Measurements from ENCODE around the gene RTN4R.

The RTN4R gene

DNA sequence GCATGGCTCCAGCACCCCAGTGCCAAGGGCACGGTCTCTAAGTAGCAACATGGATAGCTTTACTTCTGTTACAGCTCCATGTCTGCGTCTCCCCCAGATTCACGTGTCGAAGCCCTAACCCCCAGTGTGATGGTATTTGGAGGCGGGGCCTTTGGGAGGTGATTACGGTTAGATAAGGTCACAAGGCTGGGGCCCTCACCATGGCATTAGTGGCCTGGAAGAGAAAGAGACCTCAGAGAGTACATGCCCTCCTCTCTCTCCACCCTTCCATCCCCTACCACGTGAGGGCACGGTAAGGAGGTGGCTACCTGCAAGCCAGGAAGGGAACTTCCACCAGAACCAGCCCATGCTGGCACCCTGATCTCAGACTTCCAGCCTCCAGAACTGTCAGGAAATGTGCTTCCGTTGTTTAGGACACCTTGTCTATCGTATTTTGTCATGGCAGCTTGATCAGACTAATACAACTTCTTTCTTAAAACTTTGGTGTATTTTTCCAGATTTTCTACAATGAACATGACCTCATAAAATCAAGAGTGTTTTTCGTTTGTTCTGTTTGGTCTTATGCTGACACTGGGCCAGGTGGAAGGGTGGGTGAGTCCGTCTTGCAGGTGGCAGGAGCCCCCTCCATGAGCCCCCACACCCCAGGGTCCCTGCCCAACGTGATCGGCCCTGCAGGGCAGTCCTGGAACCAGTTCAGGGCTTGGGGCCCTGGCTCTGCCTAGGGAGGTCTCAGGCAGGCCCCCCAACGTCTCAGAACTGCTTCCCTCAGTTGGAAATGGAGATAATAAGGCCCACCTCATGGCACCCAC, 10.7 kb downstream of the RTN4R start:
- DNase-seq (ENCODE audit: low read depth): no peak

DNA sequence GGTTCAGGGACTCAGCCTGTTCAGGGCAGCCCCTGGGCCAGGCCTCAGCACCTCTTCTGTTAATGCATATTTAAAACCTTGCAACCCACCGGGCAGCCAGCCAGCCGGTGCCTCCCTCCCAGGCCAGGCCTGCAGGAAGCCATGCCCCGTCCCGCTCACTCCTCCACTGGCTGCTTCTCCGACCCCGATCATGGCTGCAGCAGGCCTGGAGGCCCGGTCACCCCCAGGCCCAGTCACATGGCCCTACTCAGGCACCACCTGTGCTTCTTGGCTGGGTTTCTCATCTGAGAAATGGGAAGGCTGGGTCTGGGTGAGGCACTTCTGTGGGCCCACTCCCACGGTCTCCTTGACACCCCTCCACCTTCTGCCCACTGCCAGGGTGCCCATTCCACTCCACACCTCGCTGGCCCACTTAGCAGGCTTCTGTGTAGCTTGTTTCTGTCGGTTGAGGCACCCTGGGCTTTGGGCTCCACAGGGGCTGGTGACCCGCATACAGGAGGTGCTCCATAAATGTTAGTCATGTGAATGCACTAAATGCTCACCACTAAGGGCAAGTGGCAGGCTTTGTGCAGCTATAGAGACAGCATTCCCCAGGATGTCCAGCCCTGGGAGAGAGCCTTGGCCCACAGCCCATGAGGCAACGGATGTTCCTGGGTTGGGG, 11.4 kb downstream of the RTN4R start:
- no peak for DNase-seq (ENCODE audit: low read depth)

DNA sequence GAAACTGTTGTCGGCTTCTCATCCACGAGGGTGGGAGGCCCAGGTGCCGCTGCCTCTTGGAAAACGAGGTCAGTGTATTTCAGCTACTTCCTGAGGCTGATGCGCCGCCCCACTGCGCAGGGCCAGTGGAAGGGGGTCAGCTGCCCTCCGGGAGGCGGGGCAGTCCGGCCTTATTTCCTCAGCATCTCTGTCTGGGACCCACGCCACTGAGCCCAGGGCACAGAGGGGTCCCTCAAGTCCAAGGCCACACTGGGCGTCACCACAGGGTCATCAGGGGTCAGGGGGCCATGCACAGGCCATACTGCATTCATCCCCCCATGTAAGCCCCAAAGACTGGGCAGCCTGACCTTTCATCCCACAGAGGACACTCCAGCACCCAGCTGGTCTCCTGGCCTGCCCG, 12.1 kb downstream of the RTN4R start:
- no peak for DNase-seq (ENCODE audit: low read depth)

DNA sequence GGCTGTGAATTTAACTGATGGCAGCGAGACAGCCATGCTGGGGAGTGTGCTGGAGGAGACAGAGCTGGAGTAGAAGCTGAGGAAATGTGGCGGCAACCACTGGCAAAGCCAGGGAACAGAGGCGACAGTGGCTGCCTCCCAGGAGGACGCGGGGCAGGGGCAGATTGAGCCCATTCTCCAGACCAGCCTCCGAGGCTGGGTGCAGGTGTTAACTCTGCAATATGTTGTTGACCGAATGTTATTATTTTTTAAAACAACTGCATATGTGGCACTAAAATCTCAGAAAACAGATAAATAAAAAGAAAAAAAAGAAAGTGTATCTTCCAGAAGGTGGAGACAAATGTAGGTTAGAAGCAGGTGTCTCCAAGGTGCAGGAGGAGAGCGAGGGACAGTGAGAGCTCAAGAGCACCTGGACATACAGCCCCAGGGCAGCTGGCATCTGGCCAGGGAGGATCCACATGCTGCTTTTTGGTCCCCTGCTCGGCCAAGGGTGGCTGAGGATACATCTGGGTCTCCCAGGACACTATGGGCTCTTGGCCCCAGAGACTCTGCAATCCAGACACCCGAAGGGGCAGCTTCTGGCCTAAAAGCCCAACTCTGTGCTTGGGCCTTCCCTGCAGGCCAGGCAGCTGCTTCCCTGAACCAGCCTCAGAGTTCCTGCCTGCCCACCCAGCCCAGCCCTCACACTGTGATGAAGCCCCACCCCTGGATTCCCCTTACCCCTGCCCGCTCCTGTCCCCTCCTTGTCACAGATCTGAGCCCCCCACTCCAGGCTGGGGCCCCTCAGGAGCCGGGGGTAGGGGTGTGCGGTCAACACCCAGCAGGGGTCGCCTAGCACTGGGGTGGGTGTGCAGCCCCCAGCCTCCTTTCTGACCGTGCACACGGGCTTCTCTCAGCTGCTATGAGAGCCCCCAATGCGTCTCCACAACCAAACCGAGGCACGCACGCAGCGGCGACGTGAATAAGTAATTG, 12.9 kb downstream of the RTN4R start:
- DNase-seq (ENCODE audit: low read depth): no peak

DNA sequence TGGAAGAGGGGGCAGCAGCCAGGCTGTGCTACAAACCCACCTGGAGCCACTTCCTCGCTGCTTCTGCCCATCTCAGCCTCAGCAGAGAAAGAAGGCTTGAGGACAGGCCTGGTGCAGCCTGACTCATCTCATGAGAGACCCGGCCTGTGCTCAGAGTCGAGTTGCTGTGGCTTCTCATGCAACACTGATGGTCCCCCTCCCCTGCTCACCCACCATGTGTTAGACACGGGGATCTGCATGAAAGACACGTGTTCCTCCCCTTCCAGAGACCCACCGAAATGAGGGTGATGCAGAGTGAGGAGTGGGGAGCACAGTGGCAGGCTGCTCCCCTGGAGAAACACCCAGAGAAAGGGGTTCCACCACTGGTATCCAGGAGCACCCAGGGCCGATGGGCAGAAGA, 15.0 kb downstream of the RTN4R start:
- no peak for DNase-seq (ENCODE audit: low read depth)

DNA sequence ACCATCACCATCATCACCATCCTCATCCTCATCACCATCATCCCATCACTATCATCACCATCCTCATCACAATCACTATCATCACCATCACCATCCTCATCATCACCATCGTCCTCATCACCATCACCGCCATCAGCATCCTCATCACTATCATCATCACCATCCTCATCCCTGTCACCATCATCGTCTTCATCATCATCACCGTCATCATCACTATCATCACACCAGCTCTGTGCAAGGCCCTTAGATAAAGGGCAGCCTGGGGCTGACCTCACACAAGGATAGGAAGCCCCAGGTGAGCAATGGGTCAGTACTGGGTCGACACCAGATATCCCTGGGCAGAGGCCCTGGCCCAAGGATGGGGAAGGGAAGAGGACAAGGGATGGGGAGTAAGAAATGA, 16.1 kb downstream of the RTN4R start:
- no peak for DNase-seq (ENCODE audit: low read depth)

DNA sequence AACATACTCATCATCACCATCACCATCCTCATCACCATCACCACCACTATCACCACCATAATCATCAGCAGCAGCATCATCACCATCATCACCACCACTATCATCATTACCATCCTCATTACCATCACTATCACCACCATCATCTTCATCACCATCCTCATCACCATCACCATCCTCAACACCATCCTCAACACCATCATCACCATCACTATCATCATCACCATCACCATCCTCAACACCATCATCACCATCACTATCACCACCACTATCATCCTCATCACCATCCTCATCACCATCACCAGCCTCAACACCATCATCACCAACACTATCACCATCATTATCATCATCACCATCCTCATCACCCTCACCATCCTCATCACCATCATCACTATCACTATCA, 16.6 kb downstream of the RTN4R start:
- no peak for DNase-seq (ENCODE audit: low read depth)

DNA sequence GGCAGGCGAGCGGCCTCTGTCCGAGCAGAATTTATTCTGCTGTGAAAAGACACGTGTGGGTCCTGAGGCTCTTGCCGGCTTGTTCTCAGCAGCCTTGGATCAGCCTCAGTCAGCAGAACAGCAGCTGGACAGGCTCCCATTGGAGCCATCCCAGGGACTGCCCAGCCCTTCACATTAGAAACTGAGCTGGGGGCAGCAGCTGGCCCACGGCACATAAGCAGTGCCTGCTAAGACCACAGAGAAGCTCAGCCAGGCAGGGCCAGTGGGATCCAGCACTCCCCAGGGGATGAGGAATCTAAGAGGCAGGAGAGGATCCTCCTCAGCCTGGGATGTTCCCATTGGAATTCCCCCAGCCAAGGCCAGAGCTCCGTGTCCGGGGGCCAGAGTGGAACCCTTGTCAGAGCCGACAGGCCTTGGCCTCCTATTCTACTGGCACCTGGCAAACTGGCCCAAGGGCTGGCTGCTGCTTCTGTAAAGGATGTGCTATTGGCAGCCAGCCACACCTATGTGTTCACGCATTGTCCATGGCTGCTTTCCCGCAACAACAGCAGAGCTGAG, 18.2 kb downstream of the RTN4R start:
- no peak for DNase-seq (ENCODE audit: low read depth)

DNA sequence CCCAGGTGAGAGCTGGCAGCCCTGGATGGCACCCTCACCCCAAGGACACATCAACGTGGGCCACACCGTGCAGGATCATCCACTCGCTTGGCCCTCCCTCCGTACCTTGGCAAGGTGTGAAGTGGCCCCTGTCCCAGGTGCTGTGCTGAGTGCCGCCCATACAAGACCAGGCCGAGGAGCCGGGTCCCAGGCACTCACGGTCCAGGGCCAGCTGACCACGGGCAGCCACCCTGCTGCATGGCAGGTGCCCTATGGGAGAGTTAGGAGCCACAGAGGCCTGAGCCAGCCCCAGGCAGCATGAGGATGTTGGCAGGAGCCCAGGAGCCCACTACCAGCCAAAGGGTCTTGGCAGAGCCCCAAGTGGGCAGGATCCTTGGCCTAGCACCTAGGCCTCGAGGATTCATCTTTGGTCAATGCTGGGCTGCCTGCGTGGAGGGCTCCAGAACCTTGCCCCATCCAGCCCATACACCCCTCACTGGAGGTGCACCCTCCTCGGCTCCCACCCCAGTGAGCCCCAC, 19.6 kb downstream of the RTN4R start:
- no peak for DNase-seq (ENCODE audit: low read depth)

DNA sequence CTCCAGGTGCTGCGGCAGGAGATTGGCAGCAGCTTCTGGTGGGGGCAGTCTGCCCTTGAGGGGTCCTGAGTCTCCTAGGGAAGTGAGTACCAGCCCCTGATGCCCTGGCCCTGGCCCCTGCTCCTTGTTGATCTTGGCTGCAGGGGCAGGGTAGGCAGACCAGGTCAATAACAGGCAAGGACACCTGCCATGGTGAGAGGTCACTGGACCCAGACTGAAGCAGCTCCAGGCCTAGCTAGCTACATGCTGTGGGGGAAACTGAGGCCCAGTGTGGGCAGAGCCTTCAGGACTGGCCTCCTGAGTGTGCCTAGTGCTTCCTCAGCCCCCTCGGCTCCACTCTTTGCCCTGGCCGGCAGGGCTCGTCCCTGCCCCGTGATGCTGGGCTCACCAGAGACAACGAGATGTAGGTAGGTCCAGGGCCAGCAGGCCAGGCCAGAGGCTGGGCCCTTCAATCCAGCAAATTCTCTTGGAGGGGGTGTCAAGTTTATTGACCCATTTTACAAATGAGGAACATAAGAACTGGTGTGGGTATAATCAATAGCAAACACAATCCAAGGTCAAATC, 20.4 kb downstream of the RTN4R start:
- no peak for DNase-seq (ENCODE audit: low read depth)

DNA sequence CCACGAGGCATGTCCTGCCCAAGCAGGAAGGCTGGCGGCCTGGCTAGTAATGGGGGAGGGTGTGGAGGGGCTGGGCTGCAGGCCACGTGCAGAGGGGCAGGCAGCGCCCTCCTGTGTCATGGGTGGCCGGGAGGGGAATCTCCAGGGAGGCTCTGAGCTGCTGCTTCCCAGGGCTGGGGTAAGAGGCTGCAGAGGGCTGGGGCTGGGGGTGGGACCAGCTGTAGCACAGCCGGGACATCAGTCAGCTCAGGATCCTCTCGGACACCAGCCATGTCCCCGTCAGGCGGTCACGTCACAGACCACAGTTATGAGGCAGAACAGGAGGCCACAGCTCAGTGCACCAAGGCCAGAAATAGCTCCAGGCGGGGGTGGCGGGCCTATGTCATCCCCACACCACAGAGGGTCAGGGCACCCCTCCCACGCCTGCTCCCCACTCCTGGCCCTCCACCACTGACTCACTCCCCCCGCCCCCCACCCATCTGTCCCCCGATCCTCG, 21.1 kb downstream of the RTN4R start:
- no peak for DNase-seq (ENCODE audit: low read depth)

DNA sequence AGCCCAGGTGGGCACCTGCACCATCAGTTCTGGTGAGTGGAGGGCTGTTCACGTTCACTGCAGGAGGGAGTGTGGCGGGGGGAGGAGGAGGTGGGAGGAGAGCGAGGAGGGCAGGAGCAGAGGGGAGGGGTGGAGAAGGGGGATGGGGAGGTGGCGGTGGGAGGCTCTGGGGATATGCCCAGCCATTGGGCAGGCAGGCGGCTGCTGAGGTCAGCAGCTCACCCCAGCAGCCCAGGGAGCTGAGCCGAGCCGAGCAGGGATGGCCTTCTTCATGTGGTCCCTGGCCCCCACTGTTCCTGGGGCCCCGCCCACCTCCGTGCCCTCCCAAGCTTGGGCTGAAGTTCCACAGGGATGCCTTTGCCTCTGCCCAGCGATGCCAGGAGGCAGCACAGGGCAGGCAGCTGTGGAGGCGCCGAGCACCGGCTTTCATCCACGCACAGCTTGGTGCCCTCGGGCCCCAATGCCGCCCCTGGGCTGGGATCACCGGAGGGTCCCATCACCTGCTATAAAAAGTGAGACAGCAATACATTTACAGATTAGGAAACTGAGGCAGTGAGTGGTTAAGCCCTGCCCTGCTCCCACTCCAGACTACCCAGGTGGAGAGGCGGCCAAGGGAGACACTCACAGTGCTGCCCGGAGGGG, 21.6 kb downstream of the RTN4R start:
- no peak for DNase-seq (ENCODE audit: low read depth)

DNA sequence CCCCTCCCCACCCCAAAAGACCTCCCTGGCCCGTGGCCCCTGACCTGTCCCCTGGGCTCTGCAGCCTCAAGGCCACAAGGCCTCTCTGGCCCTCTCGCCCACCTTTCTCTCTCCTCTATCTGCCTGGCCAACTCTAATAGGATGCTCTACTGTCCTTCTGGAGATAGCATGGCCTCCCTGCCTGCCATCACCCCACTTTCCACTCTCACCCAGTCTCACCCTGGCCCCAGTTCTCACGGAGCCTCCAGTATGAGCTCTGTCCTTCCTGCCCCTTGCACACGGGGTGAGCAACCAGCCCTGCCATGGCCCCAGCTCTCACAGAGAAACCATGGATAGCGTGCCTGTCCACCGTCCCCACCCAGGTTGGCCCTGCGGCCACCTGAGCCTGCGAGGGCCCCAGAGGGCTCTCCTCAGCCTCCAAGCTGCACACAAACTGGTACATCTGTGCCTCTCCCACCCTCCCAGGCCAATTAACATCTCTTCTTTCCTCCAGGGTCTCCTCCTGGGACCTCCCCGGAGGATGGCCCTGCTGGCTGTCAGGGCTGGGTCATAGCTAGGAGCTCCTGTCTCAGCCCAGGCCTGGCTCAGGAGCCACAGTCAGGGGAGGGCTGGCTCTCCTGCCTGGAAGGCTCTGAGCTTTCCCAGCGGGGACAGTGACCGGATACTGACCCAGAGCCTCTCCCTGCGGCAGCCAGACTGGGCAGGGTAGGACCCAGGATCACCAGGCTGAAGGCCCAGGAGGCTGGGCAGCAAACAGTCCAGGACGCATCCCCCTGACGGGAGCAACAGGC, 22.3 kb downstream of the RTN4R start:
- no peak for DNase-seq (ENCODE audit: low read depth)

DNA sequence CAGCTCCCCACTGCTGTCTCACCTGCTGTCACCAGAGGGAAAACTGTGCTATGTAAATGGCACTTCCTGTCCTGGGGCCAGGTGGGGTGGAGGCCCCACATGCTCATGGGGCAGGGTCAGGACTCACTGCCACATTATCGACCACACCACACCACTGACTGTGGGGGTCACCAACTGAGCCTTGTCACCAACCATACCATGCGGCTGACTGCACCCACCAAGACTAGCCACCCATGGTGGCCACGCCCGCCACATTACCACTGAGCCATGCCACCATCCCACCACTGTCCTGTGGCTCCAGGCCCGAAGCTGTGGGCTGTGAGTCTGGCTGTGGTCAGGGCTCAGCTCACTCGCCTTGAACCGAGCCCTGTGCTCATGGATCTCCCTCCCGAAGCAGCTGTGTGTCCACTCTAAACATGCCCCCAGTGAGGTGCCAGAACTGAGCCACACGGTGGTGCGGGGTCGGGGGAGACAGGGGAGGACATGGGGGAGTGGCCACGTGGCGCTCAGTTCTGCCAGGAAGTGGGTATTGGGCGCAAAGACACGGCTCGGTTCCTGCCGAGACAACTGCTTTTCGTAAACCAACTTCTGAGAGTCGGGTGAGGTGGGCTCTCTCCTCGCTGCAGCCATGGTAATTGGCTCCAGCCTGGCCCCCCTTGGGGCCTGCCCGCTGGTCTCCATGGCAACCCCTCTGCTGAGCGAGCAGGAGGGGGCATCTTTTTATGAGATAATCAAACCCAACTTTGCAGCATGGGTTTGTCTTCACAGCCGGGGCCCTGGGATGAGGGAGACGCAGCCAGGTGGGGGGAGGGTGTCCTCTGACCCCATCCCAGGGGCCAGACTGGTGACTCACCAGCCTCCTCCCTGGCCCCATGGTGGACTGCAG, 23.2 kb downstream of the RTN4R start:
- peak; percentile 26 for DNase-seq (ENCODE audit: low read depth)

DNA sequence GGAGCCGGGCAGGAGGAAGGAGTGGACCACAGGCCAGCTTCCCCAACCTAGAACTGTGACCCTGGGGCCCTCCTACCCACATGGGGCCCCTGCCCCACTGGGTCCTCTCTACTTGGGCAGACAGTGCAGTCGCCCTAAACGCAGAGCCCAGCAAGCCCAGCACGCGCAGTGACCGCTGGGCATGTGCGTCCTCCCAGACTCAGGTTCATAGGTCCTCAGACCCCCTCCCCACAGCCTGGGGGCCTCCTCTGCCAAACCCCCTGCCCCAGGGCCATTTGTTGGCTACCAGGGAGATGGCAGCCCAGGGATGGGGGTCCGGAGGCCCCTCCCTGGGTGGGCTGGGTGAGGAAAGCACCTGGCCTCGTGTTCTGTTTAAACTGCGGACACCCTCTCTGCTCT, 23.9 kb downstream of the RTN4R start:
- DNase-seq (ENCODE audit: low read depth): no peak

DNA sequence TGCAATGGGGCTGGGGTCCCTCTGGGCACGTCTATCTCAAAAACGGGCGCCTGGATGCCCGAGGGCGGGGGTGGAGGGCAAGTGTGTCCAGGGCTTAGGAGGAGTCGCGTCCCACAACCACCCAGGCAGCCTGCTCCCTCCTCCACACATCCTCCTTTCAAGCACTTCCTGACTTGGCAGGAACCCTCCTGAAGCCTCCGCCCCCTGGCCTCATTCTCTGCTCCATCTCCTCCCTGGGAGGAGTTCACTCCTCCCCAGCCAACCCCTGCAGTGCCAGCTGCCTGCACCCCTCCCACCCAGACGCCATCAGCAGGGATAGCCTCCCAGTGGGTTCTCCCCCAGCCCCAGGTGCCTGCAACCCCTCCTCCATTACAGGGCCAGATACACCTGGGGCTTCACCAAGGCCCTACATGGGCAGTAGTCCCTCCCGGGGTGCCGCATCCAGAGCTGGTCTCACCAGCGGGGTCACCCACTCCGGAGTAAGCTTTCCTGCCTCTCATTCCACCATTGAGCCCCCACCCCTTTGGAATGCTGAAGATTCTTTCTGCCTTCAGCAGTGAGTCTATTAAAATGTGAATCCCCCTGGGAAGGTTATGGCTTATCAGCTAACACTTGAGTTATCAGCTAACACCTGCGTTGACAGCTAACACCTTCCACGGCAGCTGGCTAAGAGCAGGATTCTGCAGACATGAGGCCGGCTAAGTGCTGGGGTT, 24.4 kb downstream of the RTN4R start:
- no peak for DNase-seq (ENCODE audit: low read depth)

DNA sequence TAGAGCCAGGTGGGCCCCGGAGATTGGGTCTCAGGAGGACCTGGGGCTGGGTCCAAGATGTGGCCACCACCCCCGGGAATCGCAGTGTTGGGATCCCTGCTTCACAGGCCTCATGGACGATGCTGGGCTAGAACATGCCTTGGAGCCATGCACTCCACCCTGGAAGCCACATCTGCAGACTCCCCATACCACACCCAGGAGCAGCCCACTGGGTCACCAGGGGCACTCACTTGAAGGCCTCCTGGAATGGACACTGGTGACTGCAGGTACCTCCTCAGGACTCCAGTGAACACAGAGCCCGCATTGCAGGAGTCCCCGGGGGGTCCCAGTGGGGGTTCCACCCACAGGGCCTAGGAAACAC, 25.0 kb downstream of the RTN4R start:
- no peak for DNase-seq (ENCODE audit: low read depth)

DNA sequence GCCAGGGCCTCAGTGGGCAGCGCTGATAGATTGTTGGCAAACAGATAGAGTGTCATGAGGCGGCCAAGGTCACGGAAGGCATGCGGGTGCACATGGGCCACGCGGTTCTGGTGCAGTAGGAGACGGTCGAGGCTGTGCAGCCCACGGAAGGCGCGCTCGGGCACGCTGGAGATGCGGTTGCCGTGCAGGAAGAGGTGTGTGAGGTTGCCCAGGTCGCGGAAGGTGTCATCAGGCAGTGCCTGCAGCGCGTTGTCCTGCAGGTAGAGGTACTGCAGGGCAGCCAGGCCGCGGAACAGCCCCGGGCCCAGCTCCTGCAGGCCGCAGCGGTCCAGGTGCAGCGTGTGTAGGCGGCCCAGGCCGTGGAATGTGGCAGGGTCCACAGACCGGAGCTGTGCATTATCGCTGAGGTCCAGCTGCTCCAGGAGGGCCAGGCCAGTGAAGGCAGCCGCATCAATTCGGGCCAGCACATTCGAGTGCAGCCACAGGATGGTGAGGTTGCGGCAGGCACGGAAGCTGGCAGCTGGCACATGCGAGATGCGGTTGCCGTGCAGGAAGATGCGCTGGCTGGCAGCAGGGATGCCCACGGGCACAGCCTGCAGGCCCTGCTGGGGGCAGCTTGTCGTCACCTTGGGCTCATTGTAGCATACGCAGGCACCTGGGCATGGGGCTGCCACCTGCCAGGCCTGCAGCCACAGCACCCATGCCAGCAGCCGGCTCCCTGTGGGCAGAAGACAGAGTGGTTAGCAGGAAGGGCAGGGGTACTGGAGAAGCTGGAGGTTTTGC, 25.5 kb downstream of the RTN4R start:
- no peak for DNase-seq (ENCODE audit: low read depth)

Data from stimulated activated CD8-positive, alpha-beta memory T cell treated with anti-CD3 and anti-CD28 coated beads, Interleukin-15, amount 100 ng/mL, for 1 hour (primary cell).